ENCODE measurements around the gene NHEJ1.

Gene NHEJ1

GRCh38 chr2:219182331-219183150, 21.9 kb upstream of the NHEJ1 start:
- DNase-seq, result no peak

DNA sequence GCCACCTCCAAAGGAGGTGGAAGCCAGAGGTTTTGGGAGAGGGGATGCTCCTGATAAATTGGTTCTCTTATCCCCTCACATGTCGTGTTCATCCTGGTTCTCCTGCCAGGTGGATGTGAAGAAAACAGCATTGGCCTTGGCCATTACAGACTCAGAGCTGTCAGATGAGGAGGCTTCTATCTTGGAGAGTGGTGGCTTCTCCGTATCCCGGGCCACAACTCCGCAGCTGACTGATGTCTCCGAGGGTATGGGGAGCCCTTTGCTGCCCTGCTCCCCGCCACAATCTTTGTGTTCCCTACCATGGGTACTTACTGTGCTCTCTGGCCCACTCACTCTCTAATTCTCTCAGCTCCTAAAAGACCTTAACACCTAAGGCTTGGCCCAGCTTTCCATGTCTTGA, 20.9 kb upstream of the NHEJ1 start:
- DNase-seq, result no peak

GRCh38 chr2:219180961-219181360, 20.3 kb upstream of the NHEJ1 start:
- DNase-seq, result no peak

- DNase-seq, result no peak
Observed at GRCh38 chr2:219179601-219180465, 19.2 kb upstream of the NHEJ1 start.

DNA sequence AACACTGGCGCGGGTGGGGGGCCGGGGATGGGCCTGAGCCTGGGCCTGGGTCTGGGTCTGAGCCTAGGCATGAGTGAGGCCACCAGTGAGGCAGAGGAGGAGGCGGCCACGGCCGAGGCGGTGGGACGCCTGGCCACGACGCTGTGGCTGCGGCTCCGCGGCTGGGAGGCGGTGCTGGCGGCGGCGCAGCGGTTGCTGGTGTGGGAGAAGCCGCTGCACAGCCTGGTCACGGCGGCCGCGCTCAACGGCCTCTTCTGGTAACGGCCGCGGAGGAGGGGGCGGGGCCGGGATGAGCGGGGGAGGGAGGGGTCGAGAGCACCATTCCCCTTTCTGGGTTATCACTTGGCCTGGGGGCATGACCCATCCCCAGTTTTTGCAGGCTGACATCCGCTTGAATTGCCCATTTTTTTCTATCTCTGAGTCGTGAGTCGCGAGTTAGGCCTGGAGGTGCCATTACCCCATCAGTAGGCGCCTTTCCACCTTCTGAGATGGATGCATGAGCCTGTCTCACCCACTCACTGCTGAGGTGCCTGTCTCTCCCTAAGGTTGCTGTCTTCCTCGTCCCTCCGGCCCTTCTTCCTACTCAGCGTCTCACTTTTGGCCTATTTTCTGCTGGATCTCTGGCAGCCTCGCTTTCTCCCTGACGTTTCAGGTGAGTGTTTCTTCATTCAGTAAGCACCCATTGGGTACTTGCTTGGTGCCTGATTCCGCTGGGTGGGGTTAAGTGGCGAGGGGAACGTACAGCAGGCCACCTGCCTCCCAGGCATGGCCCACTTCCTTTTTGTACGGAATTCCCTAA, 18.0 kb upstream of the NHEJ1 start:
- DNase-seq, result no peak

- DNase-seq, result peak; percentile 80
Observed at GRCh38 chr2:219177552-219178376, 17.1 kb upstream of the NHEJ1 start, which contains the start of gene RETREG2. Gene RETREG2 (plus strand): TSS chr2:219178275. CDS start chr2:219178353, 78 bp downstream.

DNA sequence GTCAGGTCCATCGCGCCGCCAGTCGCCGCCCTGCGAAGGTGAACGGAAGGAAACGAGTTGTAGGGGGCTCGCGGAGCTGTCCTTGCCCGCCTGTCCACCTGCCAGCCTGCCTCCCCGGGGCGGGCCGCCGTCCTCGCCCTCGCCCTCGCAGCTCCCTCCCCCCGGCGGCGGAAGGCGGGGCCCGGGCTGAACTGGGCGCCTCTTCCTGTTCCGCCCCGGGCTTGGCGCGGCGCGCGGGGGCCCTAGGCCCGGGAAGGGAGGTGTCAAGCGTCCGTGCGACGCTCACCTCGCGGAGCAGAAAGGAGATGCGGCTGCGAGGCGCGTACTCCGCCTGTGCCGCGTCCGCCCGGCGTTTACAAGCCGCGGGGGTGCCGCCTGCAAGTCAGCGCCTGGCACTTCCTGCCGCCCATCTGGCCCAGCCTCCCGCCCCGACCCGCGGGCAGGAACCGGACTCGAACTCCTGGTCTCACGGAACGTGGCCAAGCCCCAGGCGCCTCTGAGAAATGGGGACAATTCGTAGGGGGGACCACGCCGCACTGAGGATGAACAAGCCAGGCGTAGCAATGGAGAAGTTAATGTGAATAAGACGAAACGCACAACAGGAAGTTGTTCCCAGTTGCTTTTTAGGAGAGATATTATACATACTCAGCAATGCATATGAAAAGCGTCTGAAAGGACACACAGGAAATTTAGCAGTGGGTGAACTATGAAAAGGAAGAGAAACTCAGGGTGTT, 16.4 kb upstream of the NHEJ1 start, which contains the start of gene CNPPD1:
TSS of gene CNPPD1 (minus strand) at position 108 of the 734 bp plus-strand sequence. CDS start at position 11, 97 bp downstream.
- DNase-seq, result peak; percentile 26

DNA sequence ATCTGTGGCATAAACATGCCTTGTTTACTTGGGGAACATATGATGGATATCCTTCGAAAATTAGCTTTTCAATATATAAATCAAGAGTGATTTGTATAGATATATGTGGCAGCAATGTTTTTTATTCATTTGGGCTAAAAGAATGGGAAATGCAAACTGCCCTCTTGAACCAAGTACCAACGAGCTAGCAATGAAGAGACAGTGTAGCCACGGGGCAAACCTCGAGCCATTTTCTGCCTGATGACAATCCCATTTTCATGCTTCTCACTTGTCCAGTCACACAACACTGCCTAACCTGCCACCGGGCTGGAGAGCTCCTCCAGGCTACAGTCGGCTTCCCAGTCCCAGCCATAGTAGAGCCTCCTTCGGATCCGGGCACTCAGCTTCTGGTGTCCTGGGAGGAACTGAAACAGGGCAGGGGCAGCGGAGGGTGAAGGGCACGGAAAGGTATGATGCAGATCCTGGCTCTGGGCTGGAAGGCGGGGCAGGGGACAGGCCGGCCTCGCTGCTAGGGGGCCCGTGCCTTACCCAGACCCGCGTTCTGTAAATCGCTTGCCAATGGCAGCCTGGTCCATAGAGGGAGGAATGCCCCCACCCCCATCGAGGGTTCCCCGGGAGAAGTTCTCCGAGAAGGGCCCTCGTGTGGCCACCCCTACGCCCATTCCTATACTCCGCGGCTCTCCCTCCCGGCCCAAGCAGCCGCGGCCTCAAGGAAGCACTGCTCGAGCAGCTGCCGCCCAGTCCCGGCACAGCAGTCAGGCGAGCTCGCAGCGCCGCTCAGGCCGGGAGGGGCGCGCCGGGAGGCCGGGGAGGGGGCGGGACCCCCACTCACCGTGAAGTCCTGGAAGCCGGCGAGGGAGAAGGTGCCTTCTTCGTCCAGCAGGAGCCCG, 15.6 kb upstream of the NHEJ1 start:
- no peak for DNase-seq

DNA sequence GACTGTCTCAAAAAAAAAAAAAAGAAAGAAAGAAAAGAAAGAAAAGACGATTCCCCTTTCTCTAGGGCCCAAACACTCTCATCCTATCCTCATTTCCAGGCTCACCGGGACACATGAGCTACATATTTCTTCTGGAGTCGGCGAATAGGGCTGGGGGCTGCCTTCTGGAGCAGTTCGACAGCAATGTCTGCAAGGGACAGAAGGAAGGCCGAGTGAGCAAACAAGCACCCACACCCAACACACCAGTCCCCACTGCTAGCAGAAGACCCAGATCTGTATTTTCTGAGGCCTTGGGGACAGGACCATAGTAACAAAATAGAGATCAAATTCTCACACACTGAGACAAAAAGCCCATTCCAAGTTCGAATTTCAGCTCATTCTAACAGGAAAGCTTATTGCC, 14.9 kb upstream of the NHEJ1 start:
- no peak for DNase-seq

DNA sequence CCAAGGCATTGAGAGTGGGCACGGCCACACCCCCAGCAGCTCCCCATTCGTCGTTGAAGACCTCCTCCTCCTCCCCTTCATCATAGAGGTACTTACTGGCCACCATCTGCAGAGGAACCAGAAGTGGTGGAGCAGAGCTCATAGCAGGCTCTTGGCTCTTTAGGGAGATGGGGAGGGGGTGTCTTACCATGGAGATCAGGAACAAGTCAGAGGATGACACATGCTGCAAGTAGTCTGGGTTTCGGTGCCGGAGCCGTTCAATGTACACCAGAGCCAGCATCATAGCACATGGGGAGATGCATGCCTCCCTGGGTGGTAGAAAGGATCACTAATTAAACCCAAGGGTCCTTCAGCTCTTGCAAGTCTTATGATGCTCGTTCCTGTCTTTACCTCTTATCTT, 14.2 kb upstream of the NHEJ1 start:
- no peak for DNase-seq

DNA sequence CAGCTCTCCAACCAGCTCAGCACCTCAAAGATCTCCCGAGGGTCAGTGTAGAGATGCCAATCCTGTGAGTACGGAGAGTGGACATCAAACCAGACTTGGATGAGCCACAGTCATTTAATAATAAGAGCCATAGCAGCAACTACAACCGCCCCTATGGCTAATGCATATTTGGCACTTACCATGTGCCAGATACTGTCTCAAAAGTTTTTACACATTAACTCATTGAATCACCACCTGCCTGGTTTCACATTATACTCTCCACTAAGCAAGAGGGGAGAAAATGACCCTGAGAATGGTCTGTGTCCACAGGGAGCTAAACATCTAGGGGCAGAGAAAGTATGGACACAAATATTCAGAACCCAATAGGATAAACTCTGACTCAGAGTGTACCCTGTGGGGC, 13.5 kb upstream of the NHEJ1 start:
- no peak for DNase-seq

GRCh38 chr2:219173176-219173575, 12.6 kb upstream of the NHEJ1 start:
- DNase-seq, result no peak

- no peak for DNase-seq
Observed at GRCh38 chr2:219172231-219173154, 11.9 kb upstream of the NHEJ1 start.

DNA sequence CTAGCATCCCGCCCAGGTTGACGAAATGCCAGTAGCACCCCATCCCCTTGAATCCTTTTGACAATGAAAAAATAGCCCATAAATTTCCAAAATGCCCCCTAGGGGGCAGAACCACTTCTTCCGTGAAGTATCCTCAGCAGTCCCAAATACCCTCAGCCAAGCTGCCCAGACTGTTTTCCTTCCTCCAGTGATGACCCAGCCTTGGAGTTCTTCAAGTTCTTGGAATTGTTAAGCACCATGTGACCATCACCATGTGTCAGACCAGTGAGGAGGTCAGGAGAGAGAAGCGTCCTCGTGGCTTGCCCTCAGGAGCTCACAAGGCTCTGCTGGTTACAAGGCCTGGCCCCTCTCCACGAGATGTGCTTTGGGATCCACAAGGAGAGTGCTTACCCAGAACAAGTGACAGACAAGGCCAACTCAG, 10.6 kb upstream of the NHEJ1 start:
- DNase-seq, result peak; percentile 54

- DNase-seq, result no peak
Observed at GRCh38 chr2:219169930-219170654, 9.5 kb upstream of the NHEJ1 start, which contains the start of gene SLC23A3. Gene SLC23A3 (minus strand): TSS chr2:219170029. CDS start chr2:219169984, 45 bp downstream.

- no peak for DNase-seq
Observed at GRCh38 chr2:219168932-219169331, 8.3 kb upstream of the NHEJ1 start.

GRCh38 chr2:219168526-219168925, 7.9 kb upstream of the NHEJ1 start:
- DNase-seq, result no peak

GRCh38 chr2:219167997-219168396, 7.4 kb upstream of the NHEJ1 start:
- DNase-seq, result no peak

All from amniotic stem cell (primary cell).